Measurements from ENCODE around the gene SGMS1.

The SGMS1 gene

GRCh38 chr10:50419756-50420155 lies 204.0 kb downstream of the SGMS1 start:
- no peak overlapping the region for H3K4me3 ChIP-seq (replicated peaks; ENCODE audit: low read depth, low read length)
- H3K27me3 ChIP-seq (replicated peaks; ENCODE audit: control insufficient read depth, insufficient read depth, low read length), result no peaks in the 10 kb centered on the region
- DNase-seq (ENCODE audit: extremely low read depth, insufficient read length), result no peak
- H3K36me3 ChIP-seq (ENCODE audit: control insufficient read depth, insufficient read depth, low read length), result no peaks in the 10 kb centered on the region
- TF ChIP-seq, protein P1, sequence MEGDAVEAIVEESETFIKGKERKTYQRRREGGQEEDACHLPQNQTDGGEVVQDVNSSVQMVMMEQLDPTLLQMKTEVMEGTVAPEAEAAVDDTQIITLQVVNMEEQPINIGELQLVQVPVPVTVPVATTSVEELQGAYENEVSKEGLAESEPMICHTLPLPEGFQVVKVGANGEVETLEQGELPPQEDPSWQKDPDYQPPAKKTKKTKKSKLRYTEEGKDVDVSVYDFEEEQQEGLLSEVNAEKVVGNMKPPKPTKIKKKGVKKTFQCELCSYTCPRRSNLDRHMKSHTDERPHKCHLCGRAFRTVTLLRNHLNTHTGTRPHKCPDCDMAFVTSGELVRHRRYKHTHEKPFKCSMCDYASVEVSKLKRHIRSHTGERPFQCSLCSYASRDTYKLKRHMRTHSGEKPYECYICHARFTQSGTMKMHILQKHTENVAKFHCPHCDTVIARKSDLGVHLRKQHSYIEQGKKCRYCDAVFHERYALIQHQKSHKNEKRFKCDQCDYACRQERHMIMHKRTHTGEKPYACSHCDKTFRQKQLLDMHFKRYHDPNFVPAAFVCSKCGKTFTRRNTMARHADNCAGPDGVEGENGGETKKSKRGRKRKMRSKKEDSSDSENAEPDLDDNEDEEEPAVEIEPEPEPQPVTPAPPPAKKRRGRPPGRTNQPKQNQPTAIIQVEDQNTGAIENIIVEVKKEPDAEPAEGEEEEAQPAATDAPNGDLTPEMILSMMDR (IDR thresholded peaks at IDR 0.05; ENCODE audit: insufficient read depth, low read length, poor library complexity, severe bottlenecking), result no peak

DNA sequence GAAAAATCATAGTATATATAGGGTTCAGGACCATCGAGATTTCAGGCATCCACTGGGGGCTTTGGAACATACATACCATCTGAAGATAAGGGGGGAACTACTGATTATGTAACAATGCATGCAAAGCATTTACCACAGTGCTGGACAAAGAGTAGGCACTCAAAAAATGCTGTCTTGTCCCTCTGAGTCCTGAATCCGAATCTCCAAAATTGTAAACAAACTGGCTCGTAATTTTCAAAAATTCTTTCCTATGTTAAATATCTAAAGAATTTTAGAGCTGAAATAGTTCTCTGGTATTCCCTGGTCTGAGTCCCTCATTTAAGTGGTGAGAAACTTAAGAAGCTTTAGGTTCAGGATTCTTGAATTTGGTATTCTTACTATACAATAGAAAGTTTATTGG lies 204.7 kb downstream of the SGMS1 start:
- Histone ChIP-seq H3K4me3 (replicated peaks; ENCODE audit: low read depth, low read length) (no peak overlapping the region), H3K27me3 (replicated peaks; ENCODE audit: control insufficient read depth, insufficient read depth, low read length) (no peaks in the 10 kb centered on the region), H3K36me3 (ENCODE audit: control insufficient read depth, insufficient read depth, low read length) (no peaks in the 10 kb centered on the region)
- DNase-seq (ENCODE audit: extremely low read depth, insufficient read length), result no peak
- TF ChIP-seq, protein P1 (IDR thresholded peaks at IDR 0.05; ENCODE audit: insufficient read depth, low read length, poor library complexity, severe bottlenecking), result no peak

DNA sequence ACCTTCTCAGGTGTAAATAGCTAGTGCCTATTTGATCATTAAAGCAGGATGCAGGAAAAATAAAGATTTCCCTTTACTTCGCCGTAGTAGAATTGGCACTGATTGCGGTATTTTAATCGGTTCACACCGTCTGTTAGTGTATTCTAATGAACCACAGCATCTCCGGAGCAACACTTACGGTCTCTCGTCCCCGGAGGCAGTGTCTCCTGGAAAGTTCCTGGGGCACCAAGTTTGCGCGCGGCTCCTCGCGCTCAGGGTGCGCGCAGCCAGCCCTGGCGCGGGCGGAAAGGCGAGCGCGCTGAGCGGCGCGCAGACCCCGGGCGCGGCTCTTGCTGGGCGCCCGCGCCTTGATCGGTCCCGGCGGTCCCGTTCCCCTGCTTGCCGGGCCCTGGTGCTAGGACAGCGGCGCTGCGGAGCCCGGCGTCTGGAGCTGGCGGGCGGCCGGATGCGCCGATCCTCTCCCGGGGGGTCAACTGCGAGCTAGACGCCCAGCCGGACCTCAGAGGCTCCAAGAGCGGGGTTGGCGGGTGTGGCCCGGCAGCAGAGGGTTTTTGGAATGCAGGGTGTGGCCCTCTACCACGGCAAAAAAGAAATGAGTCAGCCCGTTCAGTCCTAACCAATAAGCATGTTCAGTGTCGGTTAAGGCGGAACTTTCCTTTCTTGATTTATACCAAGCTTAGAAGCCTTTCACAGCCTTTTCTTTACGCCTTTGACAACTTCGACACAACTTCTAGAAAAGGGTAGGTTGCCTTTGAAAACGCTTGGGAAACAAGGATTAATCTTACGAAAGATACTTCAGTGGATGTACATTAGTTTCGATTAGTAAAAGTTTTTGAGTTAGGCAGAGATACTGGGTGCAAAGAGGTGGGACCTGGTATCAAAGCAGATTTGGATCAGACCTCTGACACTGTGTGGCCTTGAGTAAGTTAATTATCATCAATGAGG lies 205.6 kb downstream of the SGMS1 start:
- Histone ChIP-seq H3K4me3 (replicated peaks; ENCODE audit: low read depth, low read length) (peak overlapping the region; percentile 89), H3K27me3 (replicated peaks; ENCODE audit: control insufficient read depth, insufficient read depth, low read length) (no peaks in the 10 kb centered on the region), H3K36me3 (ENCODE audit: control insufficient read depth, insufficient read depth, low read length) (no peaks in the 10 kb centered on the region)
- TF ChIP-seq, protein P1 (IDR thresholded peaks at IDR 0.05; ENCODE audit: insufficient read depth, low read length, poor library complexity, severe bottlenecking), result no peak
- DNase-seq (ENCODE audit: extremely low read depth, insufficient read length), result peak; percentile 64

GRCh38 chr10:50417486-50417885 lies 206.3 kb downstream of the SGMS1 start:
- TF ChIP-seq, protein P1 (IDR thresholded peaks at IDR 0.05; ENCODE audit: insufficient read depth, low read length, poor library complexity, severe bottlenecking), result no peak
- DNase-seq (ENCODE audit: extremely low read depth, insufficient read length), result no peak

GRCh38 chr10:50416881-50417280 lies 206.9 kb downstream of the SGMS1 start:
- H3K4me3 ChIP-seq (replicated peaks; ENCODE audit: low read depth, low read length), result peak overlapping the region; percentile 89
- DNase-seq (ENCODE audit: extremely low read depth, insufficient read length), result no peak

More at GRCh38 chr10:50417486-50417885, 206.3 kb downstream of the SGMS1 start:
- Histone ChIP-seq H3K27me3 (replicated peaks; ENCODE audit: control insufficient read depth, insufficient read depth, low read length) (no peaks in the 10 kb centered on the region), H3K4me3 (replicated peaks; ENCODE audit: low read depth, low read length) (peak overlapping the region; percentile 89), H3K36me3 (ENCODE audit: control insufficient read depth, insufficient read depth, low read length) (no peaks in the 10 kb centered on the region)

More at GRCh38 chr10:50416881-50417280, 206.9 kb downstream of the SGMS1 start:
- Histone ChIP-seq H3K27me3 (replicated peaks; ENCODE audit: control insufficient read depth, insufficient read depth, low read length) (no peaks in the 10 kb centered on the region), H3K36me3 (ENCODE audit: control insufficient read depth, insufficient read depth, low read length) (no peaks in the 10 kb centered on the region)
- TF ChIP-seq, protein P1 (IDR thresholded peaks at IDR 0.05; ENCODE audit: insufficient read depth, low read length, poor library complexity, severe bottlenecking), result no peak

Data from GM06990 (cell line).